ENCODE measurements around the gene CAMSAP2.

The CAMSAP2 gene

GRCh38 chr1:200849430-200849829 lies 110.7 kb downstream of the CAMSAP2 start:
- DNase-seq: no peak

- no peak for DNase-seq
These were observed 111.9 kb downstream of the CAMSAP2 start for GRCh38 chr1:200850554-200850953.

- DNase-seq: no peak
These were observed 118.1 kb downstream of the CAMSAP2 start for GRCh38 chr1:200856716-200857357.

GRCh38 chr1:200857804-200858203 lies 119.1 kb downstream of the CAMSAP2 start:
- no peak for DNase-seq

- DNase-seq: peak; percentile 15
These were observed 123.4 kb downstream of the CAMSAP2 start for GRCh38 chr1:200861937-200862647.

- DNase-seq: no peak
These were observed 124.2 kb downstream of the CAMSAP2 start for GRCh38 chr1:200862713-200863415.

- no peak for DNase-seq
These were observed 127.4 kb downstream of the CAMSAP2 start for GRCh38 chr1:200866116-200866515.

- DNase-seq: no peak
These were observed 127.8 kb downstream of the CAMSAP2 start for GRCh38 chr1:200866521-200866920.

GRCh38 chr1:200867018-200867811 lies 128.5 kb downstream of the CAMSAP2 start:
- no peak for DNase-seq

- DNase-seq: no peak
These were observed 130.7 kb downstream of the CAMSAP2 start for GRCh38 chr1:200869376-200869752.

GRCh38 chr1:200869753-200870391 lies 131.2 kb downstream of the CAMSAP2 start:
- DNase-seq: no peak

GRCh38 chr1:200872446-200873115 lies 133.9 kb downstream of the CAMSAP2 start, which contains the start of gene GPR25:
Gene GPR25, plus strand, starts transcription at chr1:200872981. Its CDS starts 57 bp downstream, at chr1:200873038.
- DNase-seq: no peak

- DNase-seq: no peak
These were observed 134.5 kb downstream of the CAMSAP2 start for GRCh38 chr1:200873116-200873670.

- DNase-seq: no peak
These were observed 135.1 kb downstream of the CAMSAP2 start for GRCh38 chr1:200873671-200874397.

GRCh38 chr1:200874694-200875093 lies 136.0 kb downstream of the CAMSAP2 start:
- no peak for DNase-seq

GRCh38 chr1:200875416-200875815 lies 136.7 kb downstream of the CAMSAP2 start:
- no peak for DNase-seq

- DNase-seq: no peak
These were observed 138.3 kb downstream of the CAMSAP2 start for GRCh38 chr1:200877010-200877409.

GRCh38 chr1:200877839-200878551 lies 139.3 kb downstream of the CAMSAP2 start:
- no peak for DNase-seq

GRCh38 chr1:200880212-200880611 lies 141.5 kb downstream of the CAMSAP2 start:
- no peak for DNase-seq

GRCh38 chr1:200883118-200883517 lies 144.4 kb downstream of the CAMSAP2 start:
- DNase-seq: no peak
